IMR-90 (cell line): Measurements from ENCODE around the gene CDH23. TPM values are rescaled to one million over a fixed set of nuclear protein-coding genes. Genes with fewer than 3 reads are reported as not detected.

Experiments used
- ATAC-seq: fragments of 200-7000 bp; cut with Tn5 transposase; 2 replicates; pipeline ENCODE4 v1.9.1; 2020; ENCODE audit warnings: low read depth, mild to moderate bottlenecking, moderate library complexity
- BruUV-seq: library from RNA; stranded (reverse); fragments of 400-500 nt; replicated peaks from 2 replicates; lab custom pipeline; 2021; lab: Mats Ljungman, UMichigan
- CTCF ChIA-PET: fragments of 300-600 bp; formaldehyde crosslinking; extraction: SDS; loops from one replicate; lab custom pipeline; 2021; ENCODE audit warnings: antibody characterized with exemption; lab: Yijun Ruan, JAX
- POLR2A ChIA-PET: fragments of 300-600 bp; sonication (Branson Sonifier 250); formaldehyde crosslinking; loops from one replicate; lab custom pipeline; 2022; ENCODE audit warnings: antibody characterized with exemption; ENCODE audit not compliant: unreplicated experiment; lab: Charles Lee
- DNase-seq: peaks from one replicate; pipeline ENCODE4 v3.0.0; 2013
- H2AFZ ChIP-seq: replicated peaks from 2 replicates; pipeline ENCODE3; 2013; ENCODE audit warnings: low read length, mild to moderate bottlenecking; ENCODE audit not compliant: poor library complexity
- H2AK5ac ChIP-seq: 2 replicates; pipeline ENCODE4 v1.6.1; 2013; ENCODE audit warnings: low read depth, low read length, inconsistent platforms
- H2AK9ac ChIP-seq: replicated peaks from 2 replicates; pipeline ENCODE3; 2013; ENCODE audit warnings: mild to moderate bottlenecking, low read depth, low read length, moderate library complexity; ENCODE audit not compliant: poor library complexity
- H2BK120ac ChIP-seq: 2 replicates; pipeline ENCODE4 v1.6.1; 2013; ENCODE audit warnings: low read depth, low read length, inconsistent platforms
- H2BK15ac ChIP-seq: 3 replicates; pipeline ENCODE4 v1.6.1; 2013; ENCODE audit warnings: low read depth, low read length, inconsistent platforms
- H2BK20ac ChIP-seq: 2 replicates; pipeline ENCODE4 v1.6.1; 2013; ENCODE audit warnings: low read depth, mild to moderate bottlenecking, inconsistent platforms, low read length, moderate library complexity
- H2BK5ac ChIP-seq: 2 replicates; pipeline ENCODE4 v1.6.1; 2013; ENCODE audit warnings: mild to moderate bottlenecking, low read depth, low read length, inconsistent platforms; ENCODE audit not compliant: poor library complexity, severe bottlenecking
- H3K14ac ChIP-seq: replicated peaks from 2 replicates; pipeline ENCODE4 v1.6.1; 2013; ENCODE audit warnings: low read depth, low read length, inconsistent platforms
- H3K18ac ChIP-seq: 2 replicates; pipeline ENCODE4 v1.6.1; 2013; ENCODE audit warnings: low read depth, low read length, control low read depth
- H3K23ac ChIP-seq: 2 replicates; pipeline ENCODE4 v1.6.1; 2013; ENCODE audit warnings: low read depth, low read length, inconsistent platforms
- H3K27ac ChIP-seq: 2 replicates; pipeline ENCODE4 v1.5.1; 2013; ENCODE audit warnings: mild to moderate bottlenecking, control low read depth, low read length; ENCODE audit not compliant: insufficient read depth
- H3K27me3 ChIP-seq: 2 replicates; pipeline ENCODE4 v1.6.1; 2013; ENCODE audit warnings: low read length; ENCODE audit not compliant: control insufficient read depth, insufficient read depth
- H3K36me3 ChIP-seq: 2 replicates; pipeline ENCODE4 v1.6.1; 2013; ENCODE audit warnings: low read length, mixed read lengths; ENCODE audit not compliant: control insufficient read depth, insufficient read depth
- H3K4ac ChIP-seq: 2 replicates; pipeline ENCODE4 v1.6.1; 2013; ENCODE audit warnings: low read depth, low read length, inconsistent platforms
- H3K4me1 ChIP-seq: 2 replicates; pipeline ENCODE4 v1.6.1; 2013; ENCODE audit warnings: low read length, mixed read lengths; ENCODE audit not compliant: control insufficient read depth, insufficient read depth
- H3K4me2 ChIP-seq: 2 replicates; pipeline ENCODE4 v1.6.1; 2013; ENCODE audit warnings: low read depth, mild to moderate bottlenecking, control low read depth, low read length, moderate library complexity
- H3K4me3 ChIP-seq: 2 replicates; pipeline ENCODE4 v1.5.1; 2013; ENCODE audit warnings: low read depth, mild to moderate bottlenecking, control low read depth, low read length, moderate library complexity; ENCODE audit not compliant: insufficient read depth
- H3K56ac ChIP-seq: 2 replicates; pipeline ENCODE4 v1.6.1; 2013; ENCODE audit warnings: low read length, inconsistent platforms; ENCODE audit not compliant: insufficient read depth; ENCODE audit errors: extremely low read depth
- H3K79me1 ChIP-seq, 2 experiments: 2 replicates each; pipeline ENCODE4 v1.6.1; 2013; ENCODE audit warnings: low read length in 2 of 2, inconsistent platforms in 1 of 2, low read depth in 1 of 2
- H3K9ac ChIP-seq: 2 replicates; pipeline ENCODE4 v1.6.1; 2013; ENCODE audit warnings: low read depth, low read length, control low read depth
- H3K9me1 ChIP-seq: 2 replicates; pipeline ENCODE4 v1.6.1; 2013; ENCODE audit warnings: low read length, inconsistent platforms; ENCODE audit not compliant: insufficient read depth
- H3K9me3 ChIP-seq: 2 replicates; pipeline ENCODE4 v1.6.1; 2013; ENCODE audit warnings: low read length; ENCODE audit not compliant: control insufficient read depth, insufficient read depth
- H4K20me1 ChIP-seq: 2 replicates; pipeline ENCODE4 v1.6.1; 2013; ENCODE audit warnings: low read length, inconsistent platforms; ENCODE audit not compliant: insufficient read depth
- H4K5ac ChIP-seq: 2 replicates; pipeline ENCODE4 v1.6.1; 2013; ENCODE audit warnings: mild to moderate bottlenecking, low read depth, low read length, control low read depth
- H4K8ac ChIP-seq, 2 experiments: 2 replicates each; pipeline ENCODE4 v1.6.1; 2013; ENCODE audit warnings: low read depth in 2 of 2, low read length in 2 of 2, control low read depth in 1 of 2, inconsistent platforms in 1 of 2
- H4K91ac ChIP-seq: 2 replicates; pipeline ENCODE4 v1.6.1; 2013; ENCODE audit warnings: low read depth, low read length, inconsistent platforms; ENCODE audit not compliant: insufficient read depth
- BHLHE40 ChIP-seq: fragments of 150-350 bp; IDR thresholded peaks from 2 replicates; pipeline ENCODE4 v1.6.1; 2016; ENCODE audit warnings: mild to moderate bottlenecking, low read depth, low read length
- CEBPB ChIP-seq: IDR thresholded peaks from 2 replicates; pipeline ENCODE4 v1.6.1; 2012; ENCODE audit warnings: low read depth, low read length, improper control_type of control experiment
- CHD1 ChIP-seq: IDR thresholded peaks from 2 replicates; pipeline ENCODE4 v1.6.1; 2012; ENCODE audit warnings: low read depth, low read length, improper control_type of control experiment
- CTCF ChIP-seq: conservative IDR thresholded peaks from 2 replicates; pipeline ENCODE4 v1.5.1; 2012; ENCODE audit warnings: mild to moderate bottlenecking, low read depth, low read length, improper control_type of control experiment
- ELK1 ChIP-seq: fragments of 150-350 bp; IDR thresholded peaks from 2 replicates; pipeline ENCODE4 v1.6.1; 2016; ENCODE audit warnings: low read depth, mild to moderate bottlenecking, low read length, moderate library complexity, borderline replicate concordance
- FOS ChIP-seq: fragments of 150-350 bp; IDR thresholded peaks from 2 replicates; pipeline ENCODE4 v1.6.1; 2016; ENCODE audit warnings: low read depth, low read length
- MAFK ChIP-seq: IDR thresholded peaks from 2 replicates; pipeline ENCODE4 v1.6.1; 2012; ENCODE audit warnings: low read depth, low read length, improper control_type of control experiment
- MAZ ChIP-seq: IDR thresholded peaks from 2 replicates; pipeline ENCODE4 v1.6.1; 2012; ENCODE audit warnings: low read depth, mild to moderate bottlenecking, low read length, improper control_type of control experiment, moderate library complexity, borderline replicate concordance
- MXI1 ChIP-seq: IDR thresholded peaks from 2 replicates; pipeline ENCODE4 v1.6.1; 2012; ENCODE audit warnings: low read depth, mild to moderate bottlenecking, low read length, moderate library complexity, borderline replicate concordance
- NFE2L2 ChIP-seq: fragments of 150-350 bp; IDR thresholded peaks from 2 replicates; pipeline ENCODE4 v1.6.1; 2016; ENCODE audit warnings: low read depth, mild to moderate bottlenecking, low read length
- POLR2A ChIP-seq: IDR thresholded peaks from 2 replicates; pipeline ENCODE4 v1.6.1; 2012; ENCODE audit warnings: mild to moderate bottlenecking, low read depth, low read length
- RAD21 ChIP-seq: IDR thresholded peaks from 2 replicates; pipeline ENCODE4 v1.6.1; 2012; ENCODE audit warnings: low read length, improper control_type of control experiment
- RCOR1 ChIP-seq: IDR thresholded peaks from 2 replicates; pipeline ENCODE4 v1.6.1; 2012; ENCODE audit warnings: mild to moderate bottlenecking, low read length, improper control_type of control experiment; ENCODE audit not compliant: insufficient replicate concordance
- RFX5 ChIP-seq: IDR thresholded peaks from 2 replicates; pipeline ENCODE4 v1.8.0; 2012; ENCODE audit warnings: low read depth, mild to moderate bottlenecking, low read length, moderate library complexity
- SMC3 ChIP-seq: fragments of 150-350 bp; IDR thresholded peaks from 2 replicates; pipeline ENCODE4 v1.6.1; 2016; ENCODE audit warnings: low read depth, mild to moderate bottlenecking, antibody characterized with exemption, low read length, moderate library complexity
- USF2 ChIP-seq: fragments of 150-350 bp; IDR thresholded peaks from 2 replicates; pipeline ENCODE4 v1.6.1; 2017; ENCODE audit warnings: mild to moderate bottlenecking, antibody characterized with exemption, low read length, low read depth
- dilution Hi-C: fragments of 300-500 bp; cut with HindIII; formaldehyde crosslinking; loops from one replicate; pipeline ENCODE4 v1.14.3; 2018; ENCODE audit warnings: low sequenced_read_pairs; ENCODE audit not compliant: unreplicated experiment
- in situ Hi-C: fragments of 300-500 bp; cut with MboI; formaldehyde crosslinking; loops from 3 replicates; pipeline ENCODE4 v1.14.3; 2019; ENCODE audit warnings: low sequenced_read_pairs, inconsistent platforms, mixed read lengths
- intact Hi-C: fragments of 100-400 bp; cut with micrococcal nuclease; formaldehyde crosslinking; loops from 2 replicates; pipeline ENCODE4 v1.10.0; 2022
- polyA plus RNA-seq, 3 experiments: library from polyadenylated mRNA; depleted of rRNA; stranded (reverse); fragments of >200 nt; gene quantifications; 2 replicates each; pipeline ENCODE4 v1.2.3, GENCODE V29; 2012; ENCODE audit warnings: low replicate concordance in 1 of 3
- total RNA-seq: library from RNA; depleted of rRNA; stranded (reverse); fragments of >200 nt; gene quantifications from 2 replicates; pipeline ENCODE4 v1.2.3, GENCODE V29; 2012

CDH23 gene
- total and polyA plus RNA-seq, 2 of the 4 experiments (the other 2 are of a cell fraction) = under 0.01 to 0.03 TPM

GRCh38 chr10:71423250-71423649 lies 26.5 kb downstream of the CDH23 start:
- Histone ChIP-seq H2BK5ac (no peak overlapping the region), H3K18ac (no peak overlapping the region), H3K27me3 (peaks cover 13% of the 10 kb centered on the region; the same call in 1 of the 2 replicates), H2AFZ (no peak overlapping the region), H3K4me2 (no peak overlapping the region), H3K23ac (no peak overlapping the region), H4K5ac (no peak overlapping the region), H3K4me1 (no peaks in the 10 kb centered on the region), H4K8ac (no peak overlapping the region), H2BK120ac (no peak overlapping the region), H4K91ac (no peak overlapping the region), H3K4me3 (no peak overlapping the region), H3K9me3 (peaks cover under 1% of the 10 kb centered on the region; the same call in 1 of the 2 replicates), H3K56ac (no peak overlapping the region), H3K4ac (no peak overlapping the region), H3K14ac (no peak overlapping the region), H3K9ac (no peak overlapping the region), H2BK15ac (no peak overlapping the region), H4K20me1 (no peaks in the 10 kb centered on the region), H3K79me1 (no peaks in the 10 kb centered on the region), H2BK20ac (no peak overlapping the region), H3K9me1 (no peaks in the 10 kb centered on the region), H3K27ac (no peak overlapping the region), H2AK9ac (no peak overlapping the region), H2AK5ac (no peak overlapping the region), H3K36me3 (no peaks in the 10 kb centered on the region)
- TF ChIP-seq RAD21 (no peak), MAZ (no peak), CEBPB (no peak), MXI1 (no peak), SMC3 (no peak), RCOR1 (no peak), FOS (no peak), RFX5 (no peak), NFE2L2 (no peak), USF2 (no peak), ELK1 (no peak), POLR2A (no peak), MAFK (no peak), BHLHE40 (no peak), CTCF (no peak), CHD1 (no peak)
- in situ Hi-C loops (no loop called here), dilution Hi-C loops (no loop called here), intact Hi-C loops (no loop called here)
- ATAC-seq (no peak), DNase-seq (no peak)
- CTCF ChIA-PET = no interaction called here
- BruUV-seq = no TSS peak
- POLR2A ChIA-PET = no interaction called here
